Small intestine (tissue), 7 donors: ENCODE results near the gene SLC25A45. TPM values are rescaled to one million over a fixed set of nuclear protein-coding genes. Genes with fewer than 3 reads are reported as not detected.

Experiments used
- DNase-seq, 2 donors: peaks; one replicate each; pipeline versions ENCODE4 v3.0.0 to v3.0.0-alpha.2; 2013
- FAIRE-seq: peaks from 2 replicates; lab custom pipeline; 2012; peaks lifted over from hg19 to GRCh38; lab: Jason Lieb, UNC
- H3K27ac ChIP-seq, 3 donors: one replicate each; pipeline ENCODE4 v1.5.1; 2013; ENCODE audit warnings: low read length in 2 of 3, mild to moderate bottlenecking in 2 of 3, control low read depth in 1 of 3, inconsistent platforms in 1 of 3, low read depth in 1 of 3, moderate library complexity in 1 of 3
- H3K27me3 ChIP-seq, 3 donors: one replicate each; pipeline ENCODE4 v1.6.1; 2013; ENCODE audit warnings: low read length in 3 of 3, inconsistent platforms in 1 of 3; ENCODE audit not compliant: control insufficient read depth in 3 of 3, insufficient read depth in 3 of 3
- H3K36me3 ChIP-seq, 3 donors: one replicate each; pipeline ENCODE4 v1.6.1; 2013; ENCODE audit warnings: low read length in 3 of 3, inconsistent platforms in 1 of 3, low read depth in 1 of 3, mild to moderate bottlenecking in 1 of 3, moderate library complexity in 1 of 3; ENCODE audit not compliant: control insufficient read depth in 3 of 3, insufficient read depth in 2 of 3
- H3K4me1 ChIP-seq, 3 donors: one replicate each; pipeline ENCODE4 v1.6.1; 2013; ENCODE audit warnings: low read length in 2 of 3, inconsistent platforms in 1 of 3, low read depth in 1 of 3, mild to moderate bottlenecking in 1 of 3, moderate library complexity in 1 of 3; ENCODE audit not compliant: control insufficient read depth in 3 of 3, insufficient read depth in 2 of 3
- H3K4me3 ChIP-seq, 3 donors: one replicate each; pipeline ENCODE4 v1.5.1; 2013; ENCODE audit warnings: low read length in 3 of 3, control low read depth in 1 of 3, inconsistent platforms in 1 of 3, low read depth in 1 of 3, mild to moderate bottlenecking in 1 of 3, moderate library complexity in 1 of 3
- H3K9me3 ChIP-seq, 2 donors: one replicate each; pipeline ENCODE4 v1.6.1; 2013; ENCODE audit warnings: low read depth in 1 of 2, low read length in 1 of 2; ENCODE audit not compliant: control insufficient read depth in 2 of 2, insufficient read depth in 1 of 2
- WGBS, 3 donors: extraction: QIAGEN DNeasy Blood & Tissue Kit; methylation state at CpG; one replicate each; pipeline ENCODE4 v1.1.7; 2013; 5-methylcytosine and 5-hydroxymethylcytosine counted together
- polyA plus RNA-seq, 4 donors: library from polyadenylated mRNA; stranded (reverse) in 3 of 4; unstranded in 1 of 4; fragments of 200-250 nt in 3 of 4; fragments of 120-200 nt in 1 of 4; gene quantifications; one replicate each; pipeline versions ENCODE4 v1.2.1 to v1.2.3, GENCODE V29; 2013
- donor health status: healthy with polysubstance abuse.
- donor health status: control.
- donor health status: control.
- donor health status: Bipolar disorder and iron deficiency.
- donor health status: healthy.

The SLC25A45 gene
- polyA plus RNA-seq, 4 donors, result 13.9 to 35.4 (median 22.1) TPM

DNA sequence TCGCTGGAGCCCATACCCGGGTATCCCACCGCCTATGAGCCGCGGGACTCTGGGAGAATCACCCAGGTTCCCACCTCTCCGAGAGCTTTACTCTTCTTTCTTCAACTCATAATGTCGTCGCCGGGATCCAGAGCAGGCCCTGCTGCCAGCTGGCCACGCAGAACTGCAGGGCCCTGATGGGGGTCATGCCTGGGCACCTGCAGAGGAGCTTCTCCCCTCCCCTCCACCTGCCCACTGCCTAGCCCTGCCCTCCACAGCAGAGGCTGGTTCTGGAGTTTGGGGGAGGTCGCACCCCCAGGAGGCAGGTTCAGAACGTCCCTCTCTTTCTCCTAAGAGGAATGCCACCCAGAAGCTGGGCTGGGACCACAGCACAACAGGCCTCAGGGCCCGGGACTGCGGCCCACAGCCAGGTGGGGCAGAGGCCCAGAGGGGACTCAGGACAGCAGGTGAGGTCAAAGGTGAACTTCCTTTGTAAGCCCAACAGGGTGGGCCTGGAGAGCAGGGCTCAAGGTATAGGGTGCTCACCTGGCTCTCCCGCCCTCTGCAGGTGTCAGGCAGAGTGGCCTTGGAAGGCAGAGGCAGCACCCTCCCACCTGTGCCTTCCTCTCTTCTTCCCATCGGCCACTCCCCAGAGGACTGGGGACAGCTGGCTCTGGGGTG is 1.9 kb downstream of the SLC25A45 start:
- FAIRE-seq, result no peak
- Histone ChIP-seq H3K4me3 (peak overlapping the region in 2 of 3 donors; percentile 3 to 37), H3K4me1 (peaks cover 9 to 85% (median 9%) of the 10 kb centered on the region in 3 donors), H3K9me3 (no peaks in the 10 kb centered on the region), H3K36me3 (peaks cover 0 to 49% (median 1%) of the 10 kb centered on the region in 3 donors), H3K27ac (peak overlapping the region; percentile 98 to 99 (median 99)), H3K27me3 (no peaks in the 10 kb centered on the region)
- 41 to 70% (median 50%) methylated on average over 15 to 16 of the region's 16 CpGs for WGBS, 3 donors
- peak; percentile 72 to 82 for DNase-seq

DNA sequence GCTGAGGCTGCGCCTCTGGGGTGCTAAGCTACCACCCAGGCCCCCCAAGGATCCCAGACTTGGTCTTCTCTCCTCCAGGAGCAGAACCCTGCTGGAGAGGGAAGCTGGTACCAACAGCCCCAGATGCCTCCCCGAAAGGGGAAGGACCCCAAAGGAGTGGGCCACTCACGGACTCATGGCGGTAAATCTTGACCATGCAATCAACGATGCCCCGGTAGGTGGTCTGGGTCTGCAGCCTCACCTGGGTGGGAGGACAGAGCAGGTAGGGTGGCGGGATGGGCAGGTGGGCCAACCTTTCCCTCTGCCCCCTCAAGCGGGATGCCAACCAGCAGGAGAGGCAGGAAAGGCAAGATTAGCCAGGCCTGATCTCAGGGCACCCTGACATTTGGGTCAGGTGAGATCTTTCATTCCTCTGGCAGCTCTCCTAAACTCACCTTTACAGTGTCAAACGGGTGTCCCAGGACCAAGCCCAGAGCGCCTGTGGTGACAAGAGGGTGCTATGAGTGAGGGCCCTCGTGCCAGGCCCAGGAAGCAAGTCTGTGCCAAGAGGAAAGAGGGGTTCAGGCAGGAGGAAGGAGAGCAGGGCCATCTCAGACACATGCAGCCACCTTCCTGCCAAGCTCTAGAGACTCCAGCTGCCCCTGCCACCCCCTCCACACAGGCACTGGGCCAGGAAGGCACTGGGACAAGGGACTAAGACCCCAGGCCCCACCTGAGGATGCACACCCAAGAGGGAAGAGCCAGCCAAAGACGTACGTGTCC is 2.6 kb downstream of the SLC25A45 start:
- WGBS, 3 donors, result 75 to 87% (median 79%) methylated on average over 13 of the region's 13 CpGs
- Histone ChIP-seq H3K36me3 (peaks cover 0 to 56% (median 1%) of the 10 kb centered on the region in 3 donors), H3K4me3 (no peak overlapping the region), H3K27me3 (no peaks in the 10 kb centered on the region), H3K27ac (peak overlapping the region; percentile 98 to 99 (median 99)), H3K9me3 (no peaks in the 10 kb centered on the region), H3K4me1 (peaks cover 9 to 79% (median 9%) of the 10 kb centered on the region in 3 donors)
- no peak for FAIRE-seq
- DNase-seq, result no peak

GRCh38 chr11:65378928-65379638 is 3.4 kb downstream of the SLC25A45 start:
- Histone ChIP-seq H3K27ac (peak overlapping the region; percentile 6 to 99 (median 17)), H3K27me3 (no peaks in the 10 kb centered on the region), H3K36me3 (peaks cover 0 to 59% (median 1%) of the 10 kb centered on the region in 3 donors), H3K4me1 (peaks cover 9 to 73% (median 9%) of the 10 kb centered on the region in 3 donors), H3K4me3 (peak overlapping the region in 1 of 3 donors; percentile 0), H3K9me3 (no peaks in the 10 kb centered on the region)
- WGBS, 3 donors, result 75 to 86% (median 76%) methylated on average over 13 to 14 of the region's 14 CpGs
- DNase-seq, result no peak
- FAIRE-seq, result no peak

DNA sequence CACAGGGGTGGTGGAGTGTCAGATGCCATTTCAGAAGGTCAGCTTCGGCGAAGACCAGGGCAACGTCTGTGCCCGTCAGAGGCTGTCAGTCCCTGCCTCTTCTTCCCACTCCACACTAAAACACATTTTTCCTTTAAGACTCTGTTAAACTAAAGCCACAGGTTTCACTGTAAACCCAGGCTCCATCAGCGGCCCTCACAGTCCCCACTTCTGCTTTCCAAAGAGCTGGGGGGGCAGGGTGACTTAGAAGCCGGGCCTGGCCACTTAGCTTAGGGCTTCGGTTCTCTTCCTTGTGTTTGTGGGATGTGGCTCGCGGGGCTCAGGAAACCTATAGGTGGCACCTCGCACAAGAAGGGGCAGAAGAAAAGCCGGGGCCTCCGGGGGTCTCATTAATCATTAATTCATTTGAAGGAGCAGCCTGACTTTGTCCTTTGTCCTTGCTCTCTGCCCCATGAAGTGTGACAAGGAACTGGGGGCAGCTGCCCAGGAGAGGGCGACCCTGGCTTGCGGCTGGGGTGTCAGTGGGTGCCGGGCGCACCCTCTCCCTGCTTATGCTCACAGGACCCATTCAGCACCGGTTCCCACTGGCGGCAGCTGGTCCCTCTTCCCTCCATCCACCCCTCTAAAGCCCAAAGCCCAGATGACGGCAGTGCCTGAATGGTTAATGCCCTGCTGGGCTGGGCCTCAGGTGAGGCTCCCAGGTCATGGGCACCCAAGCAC is 4.1 kb downstream of the SLC25A45 start:
- 28 to 56% (median 46%) methylated on average over 18 to 19 of the region's 19 CpGs for WGBS, 3 donors
- FAIRE-seq (no peak), DNase-seq (peak; percentile 71 to 85)
- no peaks in the 10 kb centered on the region for H3K9me3 ChIP-seq
- peak overlapping the region in 1 of 3 donors; percentile 0 for H3K4me3 ChIP-seq
- H3K4me1 ChIP-seq, result peaks cover 8 to 68% (median 8%) of the 10 kb centered on the region in 3 donors
- peak overlapping the region in 2 of 3 donors; percentile 6 to 99 for H3K27ac ChIP-seq
- H3K27me3 ChIP-seq, result no peaks in the 10 kb centered on the region
- peaks cover 0 to 65% (median 1%) of the 10 kb centered on the region in 3 donors for H3K36me3 ChIP-seq

DNA sequence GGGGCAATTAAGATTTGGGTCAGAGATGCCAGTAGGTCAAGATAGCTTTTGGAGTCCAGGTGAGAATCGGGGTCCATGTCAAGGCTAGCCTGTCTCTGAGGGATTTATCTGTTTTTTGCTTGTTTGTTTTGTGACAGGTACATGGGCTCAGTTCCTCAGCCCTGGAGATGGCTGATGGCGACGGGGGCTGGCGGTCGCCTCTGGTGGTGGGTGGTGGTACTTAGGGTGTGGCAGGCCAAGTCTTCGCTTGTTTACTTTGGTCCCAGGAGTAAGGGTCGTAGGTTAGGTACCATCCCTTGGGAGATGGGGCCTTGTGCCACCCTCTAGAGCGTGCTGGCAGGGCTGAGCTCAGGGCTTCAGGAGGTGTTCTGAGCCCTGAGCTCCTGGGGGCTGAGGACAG is 4.7 kb downstream of the SLC25A45 start:
- Histone ChIP-seq H3K9me3 (no peaks in the 10 kb centered on the region), H3K27ac (peak overlapping the region in 2 of 3 donors; percentile 21 to 99), H3K4me1 (peaks cover 2 to 62% (median 4%) of the 10 kb centered on the region in 3 donors), H3K4me3 (no peak overlapping the region), H3K36me3 (peaks cover 0 to 65% (median 1%) of the 10 kb centered on the region in 3 donors), H3K27me3 (no peaks in the 10 kb centered on the region)
- 76 to 85% (median 84%) methylated on average over 8 of the region's 8 CpGs for WGBS, 3 donors
- no peak for DNase-seq
- no peak for FAIRE-seq

DNA sequence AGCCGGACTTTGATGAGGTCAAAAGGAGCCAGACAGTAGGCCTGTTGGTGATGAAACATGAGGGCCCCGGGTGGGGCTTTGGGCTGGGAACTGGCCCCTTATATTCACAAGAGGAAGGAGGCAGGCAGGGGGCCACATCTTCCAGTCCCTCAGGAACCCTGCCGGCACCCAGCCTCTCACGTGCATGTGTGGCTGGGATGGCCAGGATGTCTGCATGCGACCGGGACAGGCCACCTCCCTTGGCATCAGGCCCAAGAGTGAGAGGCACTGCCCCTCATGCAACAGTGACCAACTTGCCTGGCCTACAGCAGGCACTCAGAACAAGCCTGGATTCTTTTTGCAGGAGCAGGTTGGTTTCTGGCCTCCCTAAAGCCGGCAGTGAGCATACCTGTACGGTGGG is 5.4 kb downstream of the SLC25A45 start:
- no peak for FAIRE-seq
- Histone ChIP-seq H3K9me3 (no peaks in the 10 kb centered on the region), H3K27me3 (no peaks in the 10 kb centered on the region), H3K27ac (peak overlapping the region in 1 of 3 donors; percentile 99), H3K36me3 (peaks cover 0 to 67% (median 1%) of the 10 kb centered on the region in 3 donors), H3K4me1 (peaks cover 0 to 56% (median 4%) of the 10 kb centered on the region in 3 donors), H3K4me3 (no peak overlapping the region)
- no peak for DNase-seq
- 62 to 72% (median 70%) methylated on average over 8 of the region's 8 CpGs for WGBS, 3 donors

- Histone ChIP-seq H3K36me3 (peaks cover 0 to 67% (median 1%) of the 10 kb centered on the region in 3 donors), H3K27me3 (no peaks in the 10 kb centered on the region), H3K27ac (no peak overlapping the region), H3K9me3 (no peaks in the 10 kb centered on the region), H3K4me1 (peaks cover 0 to 54% (median 4%) of the 10 kb centered on the region in 3 donors), H3K4me3 (no peak overlapping the region)
- DNase-seq, result no peak
- WGBS, 3 donors, result 88 to 90% (median 90%) methylated on average over 16 of the region's 16 CpGs
- FAIRE-seq, result no peak
These were observed 6.2 kb downstream of the SLC25A45 start for GRCh38 chr11:65376138-65376713.
